Measurements from ENCODE around the gene MAPK8. TPM values are rescaled to one million over a fixed set of nuclear protein-coding genes. Genes with fewer than 3 reads are reported as not detected.

The MAPK8 gene
- total RNA-seq, 1 experiment from 2014 or later = 67.5 TPM

GRCh38 chr10:48457949-48458661, 151.6 kb downstream of the MAPK8 start:
- no peaks in the 10 kb centered on the region for H3F3A ChIP-seq (ENCODE audit: insufficient read depth, low read depth)
- H3K36me3 ChIP-seq (ENCODE audit: low read depth) = no peaks in the 10 kb centered on the region
- TF ChIP-seq EZH2 (IDR thresholded peaks at IDR 0.05; ENCODE audit: low read depth) (no peak), CTCF (conservative IDR thresholded peaks at IDR 0.05) (no peak)
- intact Hi-C loops (cut with micrococcal nuclease; ENCODE audit: unreplicated experiment) = no loop called here
- H3K27ac ChIP-seq = no peak overlapping the region
- no peaks in the 10 kb centered on the region for H4K20me1 ChIP-seq (ENCODE audit: insufficient read depth)
- no peaks in the 10 kb centered on the region for H3K9me3 ChIP-seq (ENCODE audit: insufficient read depth, low read depth)
- no peak overlapping the region for H3K4me3 ChIP-seq
- no peaks in the 10 kb centered on the region for H3K4me1 ChIP-seq (replicated peaks; ENCODE audit: insufficient read depth)
- no peak overlapping the region for H2AFZ ChIP-seq
- DNase-seq = no peak
- H3K79me2 ChIP-seq (ENCODE audit: low read depth) = no peaks in the 10 kb centered on the region
- H3K4me2 ChIP-seq = no peak overlapping the region
- POLR2A ChIA-PET (ENCODE audit: unreplicated experiment) = no interaction called here
- no peaks in the 10 kb centered on the region for H3K27me3 ChIP-seq (ENCODE audit: insufficient read depth, low read depth)
- CTCF ChIA-PET = interaction anchor here (0.7 kb wide), 1 partner anchor 75 kb away, joined by 3 read pairs; no protein-coding TSS in a partner anchor
- BruUV-seq (replicated peaks) = no TSS peak
- no peaks in the 10 kb centered on the region for H3K9me2 ChIP-seq (ENCODE audit: insufficient read depth)

- H2AFZ ChIP-seq = no peak overlapping the region
- no TSS peak for BruUV-seq (replicated peaks)
- DNase-seq = no peak
- no peak overlapping the region for H3K4me2 ChIP-seq
- H3K27ac ChIP-seq = no peak overlapping the region
- H3K79me2 ChIP-seq (ENCODE audit: low read depth) = no peaks in the 10 kb centered on the region
- no peaks in the 10 kb centered on the region for H3K9me2 ChIP-seq (ENCODE audit: insufficient read depth)
- no peaks in the 10 kb centered on the region for H3K9me3 ChIP-seq (ENCODE audit: insufficient read depth, low read depth)
- H3F3A ChIP-seq (ENCODE audit: insufficient read depth, low read depth) = no peaks in the 10 kb centered on the region
- H3K27me3 ChIP-seq (ENCODE audit: insufficient read depth, low read depth) = no peaks in the 10 kb centered on the region
- H3K4me3 ChIP-seq = no peak overlapping the region
- H3K36me3 ChIP-seq (ENCODE audit: low read depth) = no peaks in the 10 kb centered on the region
- intact Hi-C loops (cut with micrococcal nuclease; ENCODE audit: unreplicated experiment) = no loop called here
- TF ChIP-seq EZH2 (IDR thresholded peaks at IDR 0.05; ENCODE audit: low read depth) = no peak
- no peak for TF ChIP-seq CTCF (conservative IDR thresholded peaks at IDR 0.05)
- CTCF ChIA-PET = interaction anchor here (0.7 kb wide), 1 partner anchor 75 kb away, joined by 3 read pairs; no protein-coding TSS in a partner anchor
- H4K20me1 ChIP-seq (ENCODE audit: insufficient read depth) = no peaks in the 10 kb centered on the region
- POLR2A ChIA-PET (ENCODE audit: unreplicated experiment) = no interaction called here
- H3K4me1 ChIP-seq (replicated peaks; ENCODE audit: insufficient read depth) = no peaks in the 10 kb centered on the region
Observed at GRCh38 chr10:48458662-48459048, 152.2 kb downstream of the MAPK8 start.

- Histone ChIP-seq H3K79me2 (ENCODE audit: low read depth) (no peaks in the 10 kb centered on the region), H3K27me3 (ENCODE audit: insufficient read depth, low read depth) (no peaks in the 10 kb centered on the region), H3K27ac (no peak overlapping the region), H2AFZ (no peak overlapping the region), H3K4me3 (no peak overlapping the region), H3K9me3 (ENCODE audit: insufficient read depth, low read depth) (no peaks in the 10 kb centered on the region), H3K4me1 (replicated peaks; ENCODE audit: insufficient read depth) (no peaks in the 10 kb centered on the region), H3K4me2 (no peak overlapping the region), H3K36me3 (ENCODE audit: low read depth) (no peaks in the 10 kb centered on the region), H4K20me1 (ENCODE audit: insufficient read depth) (no peaks in the 10 kb centered on the region), H3F3A (ENCODE audit: insufficient read depth, low read depth) (no peaks in the 10 kb centered on the region), H3K9me2 (ENCODE audit: insufficient read depth) (no peaks in the 10 kb centered on the region)
- no peak for DNase-seq
- TF ChIP-seq CTCF (conservative IDR thresholded peaks at IDR 0.05) = no peak
- no peak for TF ChIP-seq EZH2 (IDR thresholded peaks at IDR 0.05; ENCODE audit: low read depth)
- ChIA-PET POLR2A (ENCODE audit: unreplicated experiment) (no interaction called here), CTCF (no interaction called here)
- no TSS peak for BruUV-seq (replicated peaks)
- intact Hi-C loops (cut with micrococcal nuclease; ENCODE audit: unreplicated experiment) = no loop called here
Observed at GRCh38 chr10:48459270-48460150, 153.0 kb downstream of the MAPK8 start.

All from PC-9 (cell line).